ENCODE data around the gene ZC3H10.
"Not testable (repeated sequence)": the region's sequence is repeated elsewhere in the genome, so short reads cannot be mapped to it uniquely, and the experiment has no call there.

Gene ZC3H10, protein sequence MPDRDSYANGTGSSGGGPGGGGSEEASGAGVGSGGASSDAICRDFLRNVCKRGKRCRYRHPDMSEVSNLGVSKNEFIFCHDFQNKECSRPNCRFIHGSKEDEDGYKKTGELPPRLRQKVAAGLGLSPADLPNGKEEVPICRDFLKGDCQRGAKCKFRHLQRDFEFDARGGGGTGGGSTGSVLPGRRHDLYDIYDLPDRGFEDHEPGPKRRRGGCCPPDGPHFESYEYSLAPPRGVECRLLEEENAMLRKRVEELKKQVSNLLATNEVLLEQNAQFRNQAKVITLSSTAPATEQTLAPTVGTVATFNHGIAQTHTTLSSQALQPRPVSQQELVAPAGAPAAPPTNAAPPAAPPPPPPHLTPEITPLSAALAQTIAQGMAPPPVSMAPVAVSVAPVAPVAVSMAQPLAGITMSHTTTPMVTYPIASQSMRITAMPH

GRCh38 chr12:56117778-56118687 is at the start of gene ZC3H10:
Gene ZC3H10, plus strand, starts transcription at chr12:56118266. Its CDS starts 2,297 bp downstream, at chr12:56120563.
- peak; percentile 94 for FAIRE-seq

- no peak for FAIRE-seq
Observed at GRCh38 chr12:56071648-56072047, 46.4 kb upstream of the ZC3H10 start.

GRCh38 chr12:56074396-56074795 is 43.7 kb upstream of the ZC3H10 start:
- no peak for FAIRE-seq

DNA sequence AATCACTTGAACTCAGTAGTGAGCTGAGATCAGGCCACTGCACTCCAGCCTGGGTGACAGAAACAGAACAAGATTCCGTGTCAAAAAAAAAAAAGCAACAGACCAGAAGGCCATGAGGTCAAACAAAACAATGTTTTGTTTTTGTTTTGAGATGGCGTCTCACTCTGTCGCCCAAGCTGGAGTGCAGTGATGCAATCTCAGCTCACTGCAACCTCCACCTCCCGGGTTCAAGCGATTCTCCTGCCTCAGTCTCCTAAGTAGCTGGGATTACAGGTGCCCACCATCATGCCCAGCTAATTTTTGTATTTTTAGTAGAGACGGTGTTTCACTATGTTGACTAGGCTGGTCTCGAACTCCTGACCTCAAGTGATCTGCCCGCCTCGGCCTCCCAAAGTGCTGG is 40.1 kb upstream of the ZC3H10 start:
- FAIRE-seq, result not testable (repeated sequence)

DNA sequence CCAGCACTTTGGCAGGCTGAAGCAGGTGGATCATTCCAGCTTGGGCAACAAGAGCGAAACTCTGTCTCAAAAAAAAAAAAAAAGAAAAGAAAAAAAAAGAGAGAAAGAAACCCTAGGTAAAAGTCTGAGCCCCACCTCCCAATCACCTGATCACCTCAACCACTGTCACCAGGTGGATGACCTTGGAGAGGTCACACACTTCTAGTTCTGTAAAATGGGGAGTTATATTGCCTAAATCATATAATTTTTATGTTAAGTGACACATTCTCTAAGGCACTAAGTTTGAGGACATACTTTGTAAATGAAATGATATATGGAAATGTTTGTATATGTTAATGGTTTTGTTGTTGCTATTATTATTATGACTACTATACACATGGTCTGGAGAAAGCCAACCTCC is 39.6 kb upstream of the ZC3H10 start:
- no peak for FAIRE-seq

DNA sequence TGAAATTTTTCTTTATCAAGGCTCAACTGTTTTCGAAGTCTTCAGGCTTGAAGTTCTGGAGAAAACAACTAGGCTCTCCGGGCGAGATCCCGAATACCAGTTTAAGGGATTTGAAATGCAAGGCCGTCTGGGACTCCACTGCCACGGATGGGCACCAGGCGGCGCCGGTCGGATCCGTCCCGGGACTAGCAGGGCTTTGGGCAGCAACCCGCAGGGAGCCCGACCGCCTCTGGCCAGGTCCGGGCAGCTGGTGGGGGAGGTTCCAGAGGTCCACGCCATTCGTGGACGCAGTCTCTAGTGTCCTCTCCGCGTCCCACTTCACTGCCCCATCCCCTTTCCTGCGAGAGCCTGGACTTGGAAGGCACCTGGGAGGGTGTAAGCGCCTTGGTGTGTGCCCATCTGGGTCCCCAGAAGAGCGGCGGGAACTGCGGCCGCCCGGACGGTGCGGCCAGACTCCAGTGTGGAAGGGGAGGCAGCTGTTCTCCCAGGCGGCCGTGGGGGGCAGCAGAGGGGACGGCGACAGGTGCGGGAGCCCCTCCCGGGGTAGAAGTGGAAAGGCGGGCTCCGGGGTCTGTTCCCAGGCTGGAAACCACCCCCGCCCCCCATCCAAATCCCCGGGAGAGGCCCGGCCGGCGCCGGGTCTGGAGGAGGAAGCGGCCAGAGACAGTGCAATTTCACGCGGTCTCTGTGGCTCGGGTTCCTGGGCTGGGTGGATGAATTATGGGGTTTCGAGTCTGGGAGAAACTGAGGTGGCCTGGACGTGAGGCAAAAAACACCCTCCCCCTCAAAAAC is 38.9 kb upstream of the ZC3H10 start:
- FAIRE-seq, result peak; percentile 35

- no peak for FAIRE-seq
Observed at GRCh38 chr12:56079723-56080555, 38.1 kb upstream of the ZC3H10 start, which contains the start of gene ERBB3. Gene ERBB3, plus strand, starts transcription at chr12:56080165. Its CDS starts 136 bp downstream, at chr12:56080301.

DNA sequence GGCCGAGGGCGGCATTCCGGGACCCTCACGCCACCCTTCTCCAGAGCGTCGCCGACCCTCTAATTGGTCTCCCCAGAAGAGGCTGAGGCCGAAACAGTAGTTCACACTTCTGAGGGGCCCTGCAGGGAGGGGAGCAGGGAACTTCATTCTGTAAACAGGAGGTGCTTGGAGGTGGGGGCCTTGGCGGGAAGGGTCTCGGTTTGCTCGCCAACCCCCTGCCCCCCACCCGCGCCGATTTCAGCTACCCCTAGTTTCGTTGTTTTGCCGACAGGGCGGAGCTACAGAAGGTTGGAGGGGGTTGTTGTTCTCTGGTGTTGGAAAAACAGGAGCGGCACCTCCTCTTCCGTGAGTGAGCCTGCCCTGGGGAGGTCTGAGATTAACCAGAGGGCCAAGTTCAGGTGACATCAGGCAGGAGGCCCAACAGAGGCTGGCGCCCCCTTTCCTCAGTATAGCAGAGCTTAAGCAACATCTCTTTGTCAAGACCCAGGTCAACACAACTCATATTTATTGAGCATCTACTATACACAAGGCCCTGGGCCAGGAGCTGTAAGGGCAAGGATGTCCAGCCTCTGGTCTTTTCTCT is 37.4 kb upstream of the ZC3H10 start:
- no peak for FAIRE-seq

GRCh38 chr12:56081393-56082347 is 36.4 kb upstream of the ZC3H10 start:
- no peak for FAIRE-seq

DNA sequence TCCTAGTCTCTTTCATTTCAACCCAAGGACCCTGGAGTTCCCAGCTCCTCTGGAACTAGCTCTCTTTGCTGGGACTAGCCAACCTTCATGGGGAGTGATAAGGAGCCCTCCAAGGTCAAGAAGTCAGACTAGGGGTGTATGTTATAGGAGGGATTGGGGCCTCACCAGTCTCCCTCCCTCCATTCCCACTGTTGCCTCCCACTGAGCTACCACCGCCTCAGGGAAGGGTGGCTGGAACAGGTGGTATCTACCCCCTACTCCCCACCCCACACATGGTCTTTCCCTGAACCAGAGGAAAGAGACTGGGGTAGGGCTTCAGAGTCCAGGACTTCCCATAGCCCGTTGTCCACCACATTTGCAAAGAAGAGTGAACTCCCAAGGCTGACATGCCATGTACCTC is 35.7 kb upstream of the ZC3H10 start:
- no peak for FAIRE-seq

GRCh38 chr12:56082967-56083366 is 35.1 kb upstream of the ZC3H10 start:
- no peak for FAIRE-seq

- no peak for FAIRE-seq
Observed at GRCh38 chr12:56084958-56085543, 33.0 kb upstream of the ZC3H10 start.

DNA sequence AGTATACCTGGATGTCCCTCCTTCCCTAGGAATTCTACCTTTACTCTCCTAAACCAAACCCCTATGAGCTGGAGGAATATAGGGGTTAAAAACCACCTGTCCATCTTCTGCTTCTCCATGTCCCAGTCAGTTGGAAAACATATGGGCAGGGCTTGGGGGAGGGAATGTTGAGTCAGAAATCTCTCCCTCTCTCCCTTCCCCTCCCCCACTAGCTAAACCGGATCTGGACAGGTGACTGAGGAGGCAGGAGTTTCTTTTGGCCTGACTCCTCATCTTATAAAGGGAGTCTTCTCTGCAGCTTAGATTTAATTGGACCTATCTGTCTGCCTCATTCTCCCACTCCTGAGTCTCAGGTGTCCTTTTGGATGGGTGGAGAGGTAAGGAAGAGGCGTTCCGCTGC is 32.0 kb upstream of the ZC3H10 start:
- no peak for FAIRE-seq

GRCh38 chr12:56086608-56087007 is 31.5 kb upstream of the ZC3H10 start:
- FAIRE-seq, result no peak

DNA sequence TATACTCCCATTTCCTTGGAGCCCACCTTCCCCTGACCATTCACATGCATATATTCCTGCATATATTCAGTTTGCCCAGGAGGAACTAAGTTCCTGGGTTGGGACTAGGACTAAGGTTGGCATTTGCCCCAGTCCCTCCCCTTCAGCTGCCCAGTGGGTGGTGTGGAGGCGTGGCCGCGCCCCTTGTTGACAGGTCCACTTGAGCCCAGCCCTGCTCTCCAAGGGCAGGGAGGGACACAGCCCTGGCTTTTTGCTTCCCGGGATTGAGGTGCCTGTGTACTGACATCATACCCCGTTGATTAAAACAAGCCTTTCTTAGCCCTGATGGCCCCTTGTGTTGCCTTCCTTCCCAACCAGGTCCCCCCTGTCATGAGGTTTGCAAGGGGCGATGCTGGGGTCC is 30.8 kb upstream of the ZC3H10 start:
- FAIRE-seq, result no peak

GRCh38 chr12:56097738-56098137 is 20.3 kb upstream of the ZC3H10 start:
- FAIRE-seq, result no peak

DNA sequence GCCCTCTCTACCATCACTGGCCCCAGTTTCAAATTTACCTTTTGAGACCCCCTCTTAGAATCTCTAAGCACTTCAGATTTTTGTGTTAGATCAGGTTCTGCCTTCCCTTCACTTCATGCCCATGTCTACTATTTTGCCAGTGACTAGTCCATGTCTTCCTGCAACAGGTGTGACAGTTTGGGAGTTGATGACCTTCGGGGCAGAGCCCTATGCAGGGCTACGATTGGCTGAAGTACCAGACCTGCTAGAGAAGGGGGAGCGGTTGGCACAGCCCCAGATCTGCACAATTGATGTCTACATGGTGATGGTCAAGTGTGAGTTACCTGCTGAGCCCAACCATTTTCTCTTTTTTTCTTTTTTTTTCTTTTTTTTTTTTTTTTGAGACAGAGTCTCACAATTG is 19.5 kb upstream of the ZC3H10 start:
- no peak for FAIRE-seq

DNA sequence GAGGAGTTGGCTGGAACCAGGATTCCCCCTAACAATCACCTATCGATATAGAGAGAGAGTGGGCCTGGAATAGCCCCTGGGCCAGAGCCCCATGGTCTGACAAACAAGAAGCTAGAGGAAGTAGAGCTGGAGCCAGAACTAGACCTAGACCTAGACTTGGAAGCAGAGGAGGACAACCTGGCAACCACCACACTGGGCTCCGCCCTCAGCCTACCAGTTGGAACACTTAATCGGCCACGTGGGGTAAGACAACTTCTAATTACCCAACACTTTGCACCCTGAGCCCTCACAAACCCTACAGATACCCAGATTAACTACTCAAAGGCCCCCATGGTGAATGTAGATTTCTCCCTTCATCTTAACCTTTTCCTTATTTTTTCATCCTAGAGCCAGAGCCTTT is 18.3 kb upstream of the ZC3H10 start:
- FAIRE-seq, result no peak

- FAIRE-seq, result no peak
Observed at GRCh38 chr12:56101045-56101444, 17.0 kb upstream of the ZC3H10 start.

DNA sequence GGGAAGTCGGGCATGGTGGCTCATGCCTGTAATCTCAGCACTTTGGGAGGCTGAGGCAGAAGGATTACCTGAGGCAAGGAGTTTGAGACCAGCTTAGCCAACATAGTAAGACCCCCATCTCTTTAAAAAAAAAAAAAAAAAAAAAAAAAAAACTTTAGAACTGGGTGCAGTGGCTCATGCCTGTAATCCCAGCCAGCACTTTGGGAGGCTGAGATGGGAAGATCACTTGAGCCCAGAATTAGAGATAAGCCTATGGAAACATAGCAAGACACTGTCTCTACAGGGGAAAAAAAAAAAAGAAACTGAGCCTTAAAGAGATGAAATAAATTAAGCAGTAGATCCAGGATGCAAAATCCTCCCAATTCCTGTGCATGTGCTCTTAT is 15.4 kb upstream of the ZC3H10 start:
- FAIRE-seq, result no peak
